ENCODE measurements around the gene PRR15L.
A peak's percentile ranks its signal among the peaks of the same experiment; 100 is the strongest.
"Not testable (repeated sequence)": the region's sequence is repeated elsewhere in the genome, so short reads cannot be mapped to it uniquely, and the experiment has no call there.

Gene PRR15L

DNA sequence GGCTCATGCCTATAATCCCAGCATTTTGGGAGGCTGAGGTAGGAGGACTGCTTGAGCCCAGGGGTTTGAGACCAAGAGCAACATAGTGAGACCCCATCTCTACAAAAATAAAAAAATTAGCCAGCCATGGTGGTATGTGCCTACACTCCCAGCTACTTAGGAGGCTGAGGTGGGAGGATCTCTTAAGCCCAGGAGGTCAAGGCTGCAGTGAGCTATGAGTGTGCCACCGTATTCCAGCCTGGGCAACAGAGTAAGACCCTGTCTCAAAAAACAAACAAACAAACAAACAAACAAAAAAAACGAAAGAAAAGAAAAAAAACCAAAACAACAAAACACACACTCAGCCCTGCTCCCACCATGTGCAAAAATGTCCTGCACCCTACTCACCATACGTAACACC lies 22.2 kb downstream of the PRR15L start:
- not testable (repeated sequence) for DNase-seq (ENCODE audit: low read depth)

DNA sequence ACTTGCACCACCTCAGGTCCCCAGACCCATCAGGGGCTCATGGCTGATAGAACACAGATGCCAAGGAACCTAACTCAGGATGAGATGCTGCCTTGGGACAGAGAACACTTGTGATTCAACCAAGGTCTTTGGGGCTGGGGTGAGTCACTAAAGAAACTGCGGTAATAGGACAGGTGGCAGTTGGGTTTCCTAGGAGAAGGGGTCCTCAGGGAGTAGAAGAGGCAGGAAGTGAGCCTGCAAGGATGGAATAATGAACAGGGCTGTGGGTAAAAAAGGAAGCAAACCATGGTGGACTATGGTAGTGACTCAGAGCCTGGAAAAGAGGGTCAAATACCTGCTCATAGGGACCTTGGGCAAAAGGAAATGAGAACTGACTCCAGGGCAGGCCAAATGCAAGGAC lies 22.8 kb downstream of the PRR15L start:
- DNase-seq (ENCODE audit: low read depth), result no peak

DNA sequence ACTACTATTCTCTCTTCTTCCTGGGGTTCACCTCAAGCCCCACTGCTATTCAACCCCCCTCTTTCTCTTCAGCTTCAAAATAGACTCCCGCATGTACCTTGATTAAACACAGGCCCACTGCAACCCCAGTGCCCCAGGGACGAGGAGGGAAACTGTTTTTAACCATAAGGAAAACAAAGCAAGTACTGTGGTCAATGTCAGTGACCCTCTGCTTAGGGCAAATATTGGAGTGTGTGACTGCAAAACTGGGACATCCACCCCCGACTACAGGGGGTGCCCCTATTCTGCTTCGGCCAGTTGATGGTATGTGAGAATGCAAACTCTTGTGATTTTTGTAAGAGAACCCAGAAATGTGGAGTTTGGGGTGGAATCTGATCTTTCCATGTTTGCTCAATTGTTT lies 25.8 kb downstream of the PRR15L start:
- DNase-seq (ENCODE audit: low read depth), result no peak

DNA sequence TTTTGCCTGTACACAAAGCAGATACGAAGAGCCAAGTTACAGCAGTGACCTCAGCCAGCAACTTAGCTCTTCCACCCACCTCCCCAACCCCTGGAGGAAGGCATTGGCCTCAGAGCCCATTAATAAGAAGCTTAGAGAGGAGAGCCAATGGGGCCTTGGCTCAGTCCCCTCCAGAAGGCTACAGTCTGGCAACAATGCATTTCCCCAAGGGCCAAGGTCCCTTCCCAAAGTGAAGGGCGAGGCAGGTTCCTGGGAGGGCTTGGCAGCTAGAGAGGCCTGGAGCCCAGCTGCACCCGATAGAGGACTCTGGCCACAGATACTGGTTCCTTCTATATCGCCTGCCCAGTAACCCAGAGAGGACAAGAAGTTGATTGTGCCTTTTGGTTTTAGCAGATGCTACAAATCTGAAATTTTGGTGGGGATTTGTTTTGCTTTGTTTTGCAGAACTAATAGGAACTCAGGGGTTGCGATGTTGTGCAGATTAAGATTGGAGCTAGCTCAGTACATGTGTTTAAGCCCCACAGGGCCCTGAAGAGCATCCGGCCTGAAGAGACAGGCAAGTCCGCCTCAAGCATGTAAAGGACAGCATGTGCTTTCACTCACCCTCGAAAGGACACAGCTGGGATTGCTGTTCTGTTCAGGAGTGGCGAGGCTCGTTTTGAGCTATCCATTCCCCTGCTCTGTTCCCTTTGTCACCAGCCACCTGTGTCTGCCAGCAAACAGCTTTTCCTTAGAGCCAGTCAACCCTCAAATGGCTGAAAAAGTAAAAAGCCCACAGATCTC lies 28.3 kb downstream of the PRR15L start:
- no peak for DNase-seq (ENCODE audit: low read depth)

DNA sequence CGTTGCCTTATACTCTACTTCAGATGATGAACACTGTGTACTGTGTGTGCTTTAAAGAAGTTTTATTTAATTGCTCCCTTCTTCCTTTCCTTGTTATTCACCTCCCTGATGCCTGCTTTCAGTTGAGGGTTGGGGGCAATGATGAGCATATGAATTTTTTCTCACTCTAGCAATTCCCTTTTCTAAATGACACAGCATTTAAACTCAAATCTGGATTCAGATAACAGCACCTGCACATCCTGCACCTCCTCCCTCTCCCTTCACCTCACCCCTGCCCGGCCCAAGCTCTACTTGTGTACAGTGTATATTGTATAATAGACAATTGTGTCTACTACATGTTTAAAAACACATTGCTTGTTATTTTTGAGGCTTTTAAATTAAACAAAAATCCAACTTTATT lies 29.3 kb downstream of the PRR15L start:
- DNase-seq (ENCODE audit: low read depth), result no peak

DNA sequence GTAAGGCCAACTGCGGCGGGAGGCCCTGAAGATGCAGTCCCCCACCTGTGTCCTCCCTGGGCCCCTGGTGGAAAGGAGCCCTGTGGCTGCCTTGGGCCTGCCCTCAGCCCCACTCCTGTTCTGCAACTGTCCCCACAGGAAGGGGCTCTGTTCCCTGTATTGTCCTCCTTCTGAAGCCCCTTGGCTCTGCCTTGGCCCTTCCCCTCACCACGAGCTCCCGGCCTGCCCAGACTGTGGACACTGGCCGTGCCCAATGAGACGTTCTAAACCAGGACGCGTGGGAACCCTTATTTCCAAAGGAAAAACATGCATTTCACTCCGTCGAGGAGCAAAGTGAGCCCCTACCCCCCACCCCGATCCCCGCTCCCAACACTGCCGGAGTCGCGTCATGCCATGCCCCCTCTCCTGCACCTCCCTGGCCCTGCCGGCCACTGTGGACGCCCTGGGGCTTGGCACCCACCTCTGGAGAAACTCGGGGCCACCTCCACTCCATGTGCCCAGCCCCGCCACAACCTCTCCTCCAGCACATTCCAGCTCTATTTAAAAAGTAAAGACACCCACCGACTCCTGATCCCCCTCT lies 29.8 kb downstream of the PRR15L start:
- no peak for DNase-seq (ENCODE audit: low read depth)

DNA sequence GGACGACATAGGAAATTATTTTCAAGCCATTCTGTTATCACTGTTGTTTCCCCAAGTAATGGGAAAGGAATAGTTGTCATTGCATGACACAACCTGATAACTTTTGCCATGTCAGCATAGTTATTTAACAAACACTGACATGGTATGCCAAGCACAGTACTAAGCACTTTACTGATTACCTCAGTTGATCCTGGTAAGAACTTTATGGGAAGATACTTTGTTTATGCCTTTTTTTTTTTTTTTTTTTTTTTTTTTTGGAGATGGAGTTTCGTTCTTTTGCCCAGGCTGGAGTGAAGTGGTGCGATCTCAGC lies 32.0 kb downstream of the PRR15L start:
- DNase-seq (ENCODE audit: low read depth), result no peak

DNA sequence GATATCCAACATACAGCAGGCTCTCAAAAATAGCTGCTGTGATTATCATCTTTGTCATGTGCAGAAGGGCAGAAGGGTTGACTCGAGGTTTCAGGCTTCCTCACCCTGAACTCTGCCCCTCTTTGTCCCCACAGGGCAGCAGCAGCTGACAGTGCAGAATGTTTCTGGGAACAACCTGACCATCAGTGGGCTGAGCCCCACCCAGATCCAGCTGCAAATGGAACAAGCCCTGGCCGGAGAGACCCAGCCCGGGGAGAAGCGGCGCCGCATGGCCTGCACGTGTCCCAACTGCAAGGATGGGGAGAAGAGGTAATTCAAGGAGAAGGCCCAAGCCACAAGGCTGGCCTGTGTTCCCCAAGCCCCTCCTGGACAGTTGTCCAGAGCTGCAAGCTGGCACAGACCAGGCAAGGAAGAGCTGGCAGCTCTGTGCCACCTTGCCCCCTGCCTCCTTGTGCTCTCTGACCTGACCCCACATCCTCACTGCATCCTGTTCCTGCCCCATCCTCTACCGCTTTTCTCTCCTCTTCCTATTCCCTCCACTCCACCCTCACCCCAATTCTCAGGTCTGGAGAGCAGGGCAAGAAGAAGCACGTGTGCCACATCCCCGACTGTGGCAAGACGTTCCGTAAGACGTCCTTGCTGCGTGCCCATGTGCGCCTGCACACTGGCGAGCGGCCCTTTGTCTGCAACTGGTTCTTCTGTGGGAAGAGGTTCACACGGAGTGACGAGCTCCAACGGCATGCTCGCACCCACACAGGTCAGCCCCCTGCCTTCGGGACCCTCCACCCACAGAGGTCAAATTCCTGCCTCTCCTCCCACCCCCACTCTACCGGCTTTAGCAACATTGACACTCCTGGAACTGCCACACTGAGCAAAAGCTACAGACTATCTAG lies 32.7 kb downstream of the PRR15L start:
- no peak for DNase-seq (ENCODE audit: low read depth)

DNA sequence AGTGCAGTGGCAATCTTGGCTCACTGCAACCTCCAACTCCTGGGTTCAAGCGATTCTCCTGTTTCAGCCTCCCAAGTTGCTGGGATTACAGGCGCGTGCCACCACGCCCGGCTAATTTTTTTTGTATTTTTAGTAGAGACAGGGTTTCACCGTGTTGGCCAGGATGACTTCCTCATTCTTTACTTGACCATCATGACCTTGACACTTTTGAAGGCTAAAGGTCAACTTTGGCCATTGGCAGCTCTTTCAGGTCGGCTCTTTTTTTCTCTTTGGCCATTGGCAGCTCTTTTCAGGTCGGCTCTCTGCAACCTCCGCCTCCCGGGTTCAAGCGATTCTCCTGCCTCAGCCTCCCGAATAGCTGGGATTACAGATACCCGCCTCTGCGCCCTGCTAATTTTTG lies 37.8 kb downstream of the PRR15L start:
- not testable (repeated sequence) for DNase-seq (ENCODE audit: low read depth)

DNA sequence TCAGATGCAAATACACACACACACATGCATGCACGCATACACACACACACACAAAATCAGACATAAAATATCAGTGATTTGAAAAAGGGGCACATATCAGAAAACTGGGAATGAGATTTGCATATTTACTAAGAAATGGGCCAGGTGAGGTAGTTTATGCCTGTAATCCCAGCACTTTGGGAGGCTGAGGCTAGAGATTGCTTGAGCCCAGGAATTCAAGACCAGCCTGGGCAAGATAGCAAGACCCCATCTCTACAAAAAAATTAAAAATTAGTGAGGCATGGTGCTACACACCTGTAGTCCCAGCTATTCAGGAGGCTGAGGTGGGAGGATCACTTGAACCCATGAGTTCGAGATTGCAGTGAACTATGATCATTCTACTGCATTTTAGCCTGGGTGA lies 38.7 kb downstream of the PRR15L start:
- DNase-seq (ENCODE audit: low read depth), result no peak

DNA sequence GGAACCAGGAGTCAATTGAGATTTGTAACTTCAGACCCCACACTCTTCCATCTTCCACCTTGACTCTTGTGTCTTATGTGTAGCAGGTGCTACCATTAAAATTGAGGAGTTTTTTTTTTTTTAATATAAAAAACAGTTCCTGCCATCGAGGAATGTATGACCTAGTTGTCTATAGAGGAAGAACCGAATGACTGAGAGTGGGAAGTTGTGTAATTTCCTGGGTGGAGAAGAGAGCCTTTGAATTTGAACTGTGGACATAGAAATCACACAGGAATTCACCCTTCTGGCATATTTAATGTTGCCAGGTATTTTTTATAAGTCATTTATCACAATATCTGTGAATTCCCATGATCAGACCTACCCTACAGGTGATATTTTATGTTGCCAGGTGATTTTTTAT lies 39.7 kb downstream of the PRR15L start:
- DNase-seq (ENCODE audit: low read depth), result no peak

DNA sequence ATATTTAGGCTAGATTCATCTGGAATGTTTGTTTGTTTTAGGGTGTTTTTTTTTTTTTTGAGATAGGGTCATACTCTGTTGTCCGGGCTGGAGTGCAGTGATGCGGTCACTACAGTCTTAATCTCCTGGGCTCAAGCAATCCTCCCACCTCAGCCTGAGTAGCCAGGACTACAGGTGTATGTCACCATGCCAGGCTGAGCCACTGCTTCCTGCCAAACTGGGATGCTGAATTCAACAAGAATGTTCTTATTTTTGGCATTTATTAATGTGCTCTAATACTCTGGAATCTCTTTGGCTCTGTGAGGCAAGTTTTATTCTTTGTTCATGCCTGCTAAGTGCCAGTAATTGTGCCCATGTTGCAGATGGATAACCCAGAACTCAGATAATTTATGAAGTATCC lies 40.1 kb downstream of the PRR15L start:
- no peak for DNase-seq (ENCODE audit: low read depth)

DNA sequence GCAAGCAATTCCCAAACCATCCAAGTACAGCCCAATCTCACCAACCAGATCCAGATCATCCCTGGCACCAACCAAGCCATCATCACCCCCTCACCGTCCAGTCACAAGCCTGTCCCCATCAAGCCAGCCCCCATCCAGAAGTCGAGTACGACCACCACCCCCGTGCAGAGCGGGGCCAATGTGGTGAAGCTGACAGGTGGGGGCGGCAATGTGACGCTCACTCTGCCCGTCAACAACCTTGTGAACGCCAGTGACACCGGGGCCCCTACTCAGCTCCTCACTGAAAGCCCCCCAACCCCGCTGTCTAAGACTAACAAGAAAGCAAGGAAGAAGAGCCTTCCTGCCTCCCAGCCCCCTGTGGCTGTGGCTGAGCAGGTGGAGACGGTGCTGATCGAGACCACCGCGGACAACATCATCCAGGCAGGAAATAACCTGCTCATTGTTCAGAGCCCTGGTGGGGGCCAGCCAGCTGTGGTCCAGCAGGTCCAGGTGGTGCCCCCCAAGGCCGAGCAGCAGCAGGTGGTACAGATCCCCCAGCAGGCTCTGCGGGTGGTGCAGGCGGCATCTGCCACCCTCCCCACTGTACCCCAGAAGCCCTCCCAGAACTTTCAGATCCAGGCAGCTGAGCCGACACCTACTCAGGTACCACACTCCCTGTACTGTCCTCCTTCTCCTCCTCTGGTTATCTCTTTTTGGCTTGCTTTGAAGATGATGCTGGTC lies 41.0 kb downstream of the PRR15L start:
- DNase-seq (ENCODE audit: low read depth), result no peak

DNA sequence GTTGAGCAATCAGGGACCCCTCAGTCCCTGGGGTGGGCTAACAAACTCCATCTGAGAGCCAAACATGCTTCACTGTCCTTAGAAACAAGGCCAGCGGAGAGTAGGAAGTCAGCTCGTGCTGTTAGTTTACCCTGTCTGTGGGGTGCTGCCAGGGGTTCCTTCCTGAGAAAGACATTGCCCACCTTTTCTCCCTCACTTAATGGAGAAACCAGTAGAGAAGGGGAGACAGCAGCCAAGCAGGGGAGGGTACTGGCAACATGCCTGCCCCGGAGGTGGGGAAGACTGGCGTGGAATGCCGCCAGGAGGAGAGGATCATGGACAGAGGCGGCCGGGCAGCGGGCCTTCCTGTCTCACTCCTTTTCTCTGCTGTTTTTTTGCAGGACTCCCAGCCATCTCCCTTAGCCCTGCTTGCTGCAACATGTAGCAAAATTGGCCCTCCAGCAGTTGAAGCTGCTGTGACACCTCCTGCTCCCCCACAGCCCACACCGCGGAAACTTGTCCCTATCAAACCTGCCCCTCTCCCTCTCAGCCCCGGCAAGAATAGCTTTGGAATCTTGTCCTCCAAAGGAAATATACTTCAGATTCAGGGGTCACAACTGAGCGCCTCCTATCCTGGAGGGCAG lies 41.8 kb downstream of the PRR15L start:
- DNase-seq (ENCODE audit: low read depth), result no peak

DNA sequence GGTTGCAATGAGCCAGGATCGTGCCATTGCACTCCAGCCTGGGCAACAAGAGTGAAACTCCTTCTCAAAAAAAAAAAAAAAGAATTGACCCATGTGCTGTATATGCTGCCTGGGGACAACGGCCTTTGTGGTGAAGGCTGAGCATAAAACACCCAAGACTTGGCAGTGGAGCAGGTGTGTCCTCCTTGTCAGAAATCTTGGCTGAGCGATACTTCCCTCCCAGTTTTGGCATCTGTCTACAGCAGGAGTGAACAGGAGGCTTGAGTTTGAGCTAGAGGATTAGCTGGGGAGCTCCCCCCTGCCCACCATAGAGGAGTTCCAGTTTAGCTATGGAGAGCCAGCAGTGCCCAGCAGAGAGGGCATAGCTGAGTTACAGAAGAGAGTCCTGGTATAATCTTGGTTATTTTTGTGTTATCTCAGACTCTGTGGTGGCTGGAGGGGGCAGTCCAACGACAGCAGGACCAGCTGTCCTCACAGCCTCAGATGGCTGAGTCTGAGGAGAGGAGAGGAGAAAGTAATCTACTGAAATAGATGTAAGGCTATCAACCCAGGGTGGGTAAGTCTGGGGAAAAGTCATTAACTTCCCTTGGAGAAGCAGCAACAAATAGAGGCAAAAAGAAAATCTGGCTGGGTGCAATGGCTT lies 43.3 kb downstream of the PRR15L start:
- DNase-seq (ENCODE audit: low read depth), result no peak

DNA sequence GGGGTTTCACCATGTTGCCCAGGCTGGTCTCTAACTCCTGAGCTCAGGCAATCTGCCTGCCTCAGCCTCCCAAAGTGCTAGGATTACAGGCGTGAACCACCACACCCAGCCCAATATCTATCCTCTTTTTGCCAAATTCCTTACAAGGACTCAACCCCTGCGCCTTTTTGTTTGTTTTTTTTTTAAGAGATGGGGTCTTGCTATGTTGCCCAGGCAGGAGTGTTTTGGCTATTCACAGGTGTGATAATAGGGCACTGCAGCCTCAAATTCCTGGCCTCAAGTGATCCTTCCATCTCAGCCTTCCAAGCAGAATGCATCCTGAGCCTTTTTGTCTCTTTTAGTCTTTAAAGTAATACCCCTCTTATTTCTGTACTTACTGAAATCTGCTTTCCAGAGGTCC lies 44.6 kb downstream of the PRR15L start:
- no peak for DNase-seq (ENCODE audit: low read depth)

DNA sequence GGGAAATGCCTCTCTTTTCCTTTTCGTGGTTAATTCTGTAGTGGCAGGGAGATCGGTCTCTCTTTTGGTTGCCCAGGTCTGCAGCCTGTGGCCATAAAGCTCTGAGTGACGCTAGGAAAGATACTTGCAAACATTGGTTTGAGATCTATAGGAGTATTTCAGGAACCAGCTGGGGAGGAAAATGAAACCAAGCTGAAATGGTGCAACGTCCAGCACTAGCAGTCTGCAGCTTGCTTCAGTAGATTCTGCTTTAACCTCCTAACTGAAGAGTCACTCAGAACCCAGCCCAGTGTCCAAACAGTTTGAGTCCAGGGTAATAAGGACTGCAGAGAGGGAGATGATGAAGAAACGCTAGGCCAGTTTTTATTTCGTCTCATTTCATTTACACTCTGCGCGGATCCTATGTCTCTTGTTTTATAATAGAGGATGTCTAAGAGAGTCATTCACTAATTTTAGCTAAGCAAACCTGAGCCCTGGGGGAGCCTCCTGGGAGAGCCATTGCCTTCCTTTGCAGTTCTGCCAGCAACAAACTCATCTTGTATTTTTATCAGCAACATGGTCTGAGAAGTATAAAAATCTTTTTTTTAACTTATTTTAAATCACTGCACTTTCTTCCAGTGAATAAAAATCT lies 49.6 kb downstream of the PRR15L start:
- no peak for DNase-seq (ENCODE audit: low read depth)

DNA sequence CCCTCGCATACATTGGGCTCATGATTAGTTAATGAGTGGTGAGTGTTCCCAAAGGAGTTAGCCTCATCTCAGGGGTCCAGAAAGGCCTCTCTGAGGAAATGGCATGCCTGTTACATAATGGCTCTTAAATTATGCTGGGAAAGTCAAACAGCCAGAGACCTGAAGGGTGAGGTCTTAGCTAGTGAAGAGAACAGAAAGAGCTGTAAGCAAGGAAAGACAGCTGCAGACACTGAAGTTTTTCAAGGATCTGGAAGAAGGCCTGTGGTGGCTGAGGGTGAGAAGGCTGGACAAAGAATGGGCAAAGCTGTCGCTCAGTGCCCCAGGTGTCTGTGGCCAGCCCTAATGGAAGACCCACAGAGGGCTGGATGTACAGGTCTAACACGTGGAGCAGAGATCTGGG lies 51.2 kb downstream of the PRR15L start:
- no peak for DNase-seq (ENCODE audit: low read depth)

DNA sequence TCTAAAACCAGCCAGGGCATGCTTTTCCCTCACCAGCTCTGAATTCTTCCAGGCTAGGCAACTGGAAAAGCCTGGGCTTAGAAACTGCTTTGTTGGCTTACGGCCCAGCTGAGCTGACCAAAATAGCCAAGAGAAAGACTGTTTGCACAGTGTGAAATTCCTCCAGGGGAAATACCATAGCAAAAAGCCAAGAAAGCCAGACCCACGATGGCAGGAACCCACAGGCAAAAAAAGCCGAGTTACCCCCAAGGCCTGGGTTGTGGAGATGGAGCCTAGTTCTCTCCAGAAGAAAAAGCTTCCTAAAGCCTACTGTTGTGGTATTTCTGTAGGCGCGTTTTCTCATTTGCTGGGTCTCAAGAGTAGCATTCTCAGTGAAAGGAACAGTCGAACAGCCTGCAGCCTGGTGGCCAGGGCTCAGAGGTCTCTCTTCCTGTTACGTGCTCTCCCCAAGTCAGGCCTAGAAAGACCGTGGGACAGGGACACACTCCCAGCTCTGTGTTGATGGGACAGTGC lies 52.4 kb downstream of the PRR15L start:
- DNase-seq (ENCODE audit: low read depth), result peak; percentile 88

DNA sequence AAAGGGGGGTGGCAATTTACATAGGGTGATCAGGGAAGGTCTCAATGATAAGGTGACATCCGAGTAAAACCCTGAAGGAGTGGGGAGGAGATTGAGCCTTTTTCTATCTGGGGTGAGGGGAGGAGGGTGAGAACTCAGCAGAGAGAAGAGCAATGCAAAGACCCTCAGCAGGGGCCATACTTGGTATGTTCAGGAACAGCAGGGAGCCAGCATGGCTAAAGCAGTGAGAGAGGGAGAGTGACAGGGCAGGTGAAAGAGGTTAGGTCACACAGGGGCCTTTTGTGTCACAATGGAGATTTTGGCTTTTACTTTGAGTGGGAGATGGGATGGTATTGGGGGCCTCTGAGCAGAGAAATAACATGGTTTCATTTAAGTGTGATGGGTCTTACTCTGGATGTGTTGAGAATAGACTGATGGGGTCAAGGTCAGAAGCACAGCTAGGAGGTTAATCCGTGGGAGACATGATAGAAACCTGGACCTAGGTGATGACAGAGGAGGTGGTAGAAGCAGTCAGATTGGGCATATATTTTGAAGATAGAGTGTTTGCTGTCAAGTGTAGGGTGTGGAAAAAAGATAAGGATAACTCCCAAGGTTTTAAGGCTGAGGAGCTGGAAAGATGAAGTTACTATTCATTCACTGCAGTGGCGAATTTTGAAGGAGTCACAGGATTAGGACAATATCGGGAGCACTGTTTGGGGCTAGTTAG lies 55.5 kb downstream of the PRR15L start:
- no peak for DNase-seq (ENCODE audit: low read depth)
